ENCODE results near the gene SUSD4. TPM values are rescaled to one million over a fixed set of nuclear protein-coding genes. Genes with fewer than 3 reads are reported as not detected.

The SUSD4 gene
- total and polyA plus RNA-seq, 2 of the 8 experiments (the other 6 are each of a cell fraction or from before 2014, with no cell fraction given) = 3.9 to 5.2 TPM

DNA sequence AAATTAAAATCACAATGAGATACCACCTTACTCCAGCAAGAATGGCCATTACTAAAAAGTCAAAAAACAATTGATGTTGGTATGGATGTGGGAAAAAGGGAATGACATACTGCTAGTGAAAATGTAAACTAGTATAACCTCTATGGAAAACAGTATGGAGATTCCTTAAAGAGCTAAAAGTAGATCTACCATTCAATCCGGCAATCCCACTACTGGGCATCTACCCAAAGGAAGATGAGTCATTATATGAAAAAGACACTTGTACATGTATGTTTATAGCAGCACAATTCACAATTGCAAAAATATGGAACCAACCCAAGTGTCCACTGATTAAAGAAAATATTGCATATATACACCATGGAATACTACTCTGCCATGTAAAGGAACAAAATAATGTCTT, 37.2 kb downstream of the SUSD4 start (continued):
- TF ChIP-seq, protein P1, sequence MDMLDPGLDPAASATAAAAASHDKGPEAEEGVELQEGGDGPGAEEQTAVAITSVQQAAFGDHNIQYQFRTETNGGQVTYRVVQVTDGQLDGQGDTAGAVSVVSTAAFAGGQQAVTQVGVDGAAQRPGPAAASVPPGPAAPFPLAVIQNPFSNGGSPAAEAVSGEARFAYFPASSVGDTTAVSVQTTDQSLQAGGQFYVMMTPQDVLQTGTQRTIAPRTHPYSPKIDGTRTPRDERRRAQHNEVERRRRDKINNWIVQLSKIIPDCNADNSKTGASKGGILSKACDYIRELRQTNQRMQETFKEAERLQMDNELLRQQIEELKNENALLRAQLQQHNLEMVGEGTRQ (IDR thresholded peaks at IDR 0.05; ENCODE audit: low read length) = no peak
- TF ChIP-seq SP4 (IDR thresholded peaks at IDR 0.05; ENCODE audit: low read length) (no peak), ZNF274 (IDR thresholded peaks at IDR 0.05; ENCODE audit: borderline replicate concordance, extremely low read depth, low read length) (no peak), POLR2AphosphoS5 (IDR thresholded peaks at IDR 0.05; ENCODE audit: low read depth, low read length) (no peak)

Data from H1 (cell line).